SK-N-MC (cell line): Measurements from ENCODE around the gene FMR1NB.

ENCODE experiments used
- DNase-seq: peaks from one replicate; pipeline ENCODE4 v3.0.0-alpha.2; 2011; ENCODE audit warnings: low read depth, low spot score
- H3K27ac ChIP-seq: fragments of 200-600 bp; sonication (generic); 2 replicates; pipeline ENCODE4 v1.5.1; 2016; ENCODE audit warnings: mixed run types
- H3K36me3 ChIP-seq: fragments of 200-600 bp; sonication (generic); 2 replicates; pipeline ENCODE4 v1.6.1; 2017; ENCODE audit warnings: antibody characterized with exemption, low read length, mixed read lengths; ENCODE audit not compliant: insufficient read depth
- H3K4me3 ChIP-seq: fragments of 200-600 bp; sonication (generic); 2 replicates; pipeline ENCODE4 v1.5.1; 2016
- H3K9ac ChIP-seq: fragments of 200-600 bp; sonication (generic); 2 replicates; pipeline ENCODE4 v1.8.0; 2017; ENCODE audit warnings: mixed run types, mixed read lengths; ENCODE audit not compliant: insufficient read length
- H3K9me3 ChIP-seq: fragments of 200-600 bp; sonication (generic); 2 replicates; pipeline ENCODE4 v1.6.1; 2017; ENCODE audit warnings: low read depth, mild to moderate bottlenecking, antibody characterized with exemption, low read length, moderate library complexity, mixed read lengths
- EZH2 ChIP-seq: fragments of 200-600 bp; sonication (generic); IDR thresholded peaks from one replicate; pipeline ENCODE4 v1.6.1; 2017; ENCODE audit warnings: antibody characterized with exemption
- FOXP2 ChIP-seq: optimal IDR thresholded peaks from 2 replicates; pipeline ENCODE3; 2011; ENCODE audit warnings: mild to moderate bottlenecking, moderate library complexity; ENCODE audit not compliant: insufficient read depth; ENCODE audit errors: extremely low read length, control extremely low read depth
- POLR2AphosphoS5 ChIP-seq: IDR thresholded peaks from 2 replicates; pipeline ENCODE4 v1.6.1; 2012; ENCODE audit warnings: mild to moderate bottlenecking, low read depth, low read length, borderline replicate concordance

FMR1NB gene

GRCh38 chrX:147981038-147981752, at the start of gene FMR1NB:
TSS of gene FMR1NB (plus strand) at chrX:147981337. CDS start at chrX:147981403, 66 bp downstream.
- Histone ChIP-seq H3K9ac (no peak within 1 kb of the TSS), H3K36me3 (no peaks in the 10 kb centered on the region), H3K4me3 (no peak within 1 kb of the TSS), H3K27ac (no peak within 1 kb of the TSS), H3K9me3 (no peaks in the 10 kb centered on the region)
- no peak for TF ChIP-seq EZH2
- TF ChIP-seq POLR2AphosphoS5 = no peak
- TF ChIP-seq FOXP2 = no peak
- no peak for DNase-seq

DNA sequence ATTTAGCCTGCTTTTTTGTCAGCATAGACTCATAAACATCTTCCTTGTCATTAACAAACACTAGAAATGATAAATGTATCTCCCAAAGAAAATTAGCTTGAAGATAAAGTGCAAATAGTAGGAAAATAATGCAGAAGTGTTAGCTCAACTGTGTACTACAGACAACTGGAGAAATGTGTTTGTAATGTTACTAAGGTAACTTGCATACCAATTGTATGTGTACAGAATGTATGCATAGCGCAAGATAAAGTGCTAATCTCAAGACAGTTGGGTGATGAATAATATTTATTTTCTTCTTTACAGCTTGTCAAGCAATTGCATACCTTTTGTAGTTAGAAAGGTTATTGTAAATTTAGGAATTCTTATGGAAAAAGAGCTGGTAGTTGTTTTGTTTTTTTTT, 47.3 kb upstream of the FMR1NB start:
- no peak for DNase-seq
- no peaks in the 10 kb centered on the region for H3K9me3 ChIP-seq
- H3K9ac ChIP-seq = no peak overlapping the region
- no peak overlapping the region for H3K27ac ChIP-seq
- no peak overlapping the region for H3K4me3 ChIP-seq
- TF ChIP-seq POLR2AphosphoS5 = no peak
- no peak for TF ChIP-seq FOXP2
- no peak for TF ChIP-seq EZH2
- H3K36me3 ChIP-seq = peaks cover 53% of the 10 kb centered on the region

DNA sequence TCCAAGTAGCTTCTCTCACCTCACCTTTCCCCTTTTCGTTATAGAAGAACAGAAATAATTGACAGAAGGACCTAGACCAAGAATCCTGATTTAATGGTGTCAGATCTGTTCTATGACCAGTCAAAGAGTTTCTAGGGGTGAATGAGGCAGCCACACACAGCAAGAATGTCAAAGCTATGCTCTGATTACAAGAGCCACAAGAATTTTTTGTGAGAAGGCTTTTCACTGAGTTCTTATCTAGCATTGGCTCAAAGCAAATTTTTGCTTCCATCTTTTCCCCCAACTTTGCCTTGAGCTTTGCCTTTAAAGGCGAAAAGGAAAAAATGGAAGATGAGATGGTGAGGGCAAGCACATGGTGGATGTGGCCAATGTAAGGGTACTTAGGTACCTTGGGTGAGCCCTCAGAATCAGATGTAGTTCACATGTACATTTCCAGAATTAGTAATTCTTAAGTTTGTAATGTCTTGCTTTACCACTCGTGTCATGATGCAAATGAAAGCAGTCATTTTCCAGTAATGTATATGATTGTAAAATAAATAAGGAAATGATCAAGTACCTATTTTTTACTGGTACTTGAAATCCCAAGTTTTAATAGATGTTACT, 45.9 kb upstream of the FMR1NB start:
- Histone ChIP-seq H3K36me3 (peaks cover 50% of the 10 kb centered on the region), H3K27ac (no peak overlapping the region), H3K4me3 (no peak overlapping the region), H3K9me3 (no peaks in the 10 kb centered on the region), H3K9ac (no peak overlapping the region)
- no peak for DNase-seq
- TF ChIP-seq FOXP2 (no peak), EZH2 (no peak), POLR2AphosphoS5 (no peak)

DNA sequence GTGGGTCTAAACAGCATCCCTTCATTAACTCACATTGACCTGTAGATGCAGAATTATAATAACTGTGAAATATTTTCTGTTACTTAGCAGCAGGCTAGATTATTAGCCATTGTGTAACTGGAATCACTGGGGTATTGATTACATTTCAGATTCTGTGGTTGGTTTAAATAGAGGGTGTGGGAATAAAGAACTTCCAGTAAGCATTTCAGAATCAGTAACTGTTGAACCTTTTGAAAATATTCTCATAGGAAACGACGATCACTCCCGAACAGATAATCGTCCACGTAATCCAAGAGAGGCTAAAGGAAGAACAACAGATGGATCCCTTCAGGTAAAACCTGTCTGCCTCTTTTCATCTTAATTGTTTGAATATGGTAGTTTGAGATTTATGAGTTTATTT, 35.9 kb upstream of the FMR1NB start:
- peaks cover 27% of the 10 kb centered on the region for H3K36me3 ChIP-seq
- TF ChIP-seq POLR2AphosphoS5 (no peak), EZH2 (no peak), FOXP2 (no peak)

GRCh38 chrX:147948531-147948930, 32.6 kb upstream of the FMR1NB start:
- H3K36me3 ChIP-seq = peaks cover 22% of the 10 kb centered on the region

More for the DNA sequence above, 35.9 kb upstream of the FMR1NB start:
- Histone ChIP-seq H3K4me3 (no peak overlapping the region), H3K27ac (no peak overlapping the region), H3K9me3 (no peaks in the 10 kb centered on the region), H3K9ac (no peak overlapping the region)
- no peak for DNase-seq

GRCh38 chrX:147950352-147950751, 30.8 kb upstream of the FMR1NB start:
- no peak for DNase-seq
- H3K4me3 ChIP-seq = no peak overlapping the region
- H3K36me3 ChIP-seq = peaks cover 16% of the 10 kb centered on the region
- no peak for TF ChIP-seq EZH2
- no peak for TF ChIP-seq FOXP2
- no peak for TF ChIP-seq POLR2AphosphoS5
- no peak overlapping the region for H3K27ac ChIP-seq
- no peaks in the 10 kb centered on the region for H3K9me3 ChIP-seq
- no peak overlapping the region for H3K9ac ChIP-seq

More at GRCh38 chrX:147948531-147948930, 32.6 kb upstream of the FMR1NB start:
- DNase-seq = no peak
- TF ChIP-seq EZH2 (no peak), POLR2AphosphoS5 (no peak)
- Histone ChIP-seq H3K9ac (no peak overlapping the region), H3K4me3 (no peak overlapping the region), H3K9me3 (no peaks in the 10 kb centered on the region), H3K27ac (no peak overlapping the region)

DNA sequence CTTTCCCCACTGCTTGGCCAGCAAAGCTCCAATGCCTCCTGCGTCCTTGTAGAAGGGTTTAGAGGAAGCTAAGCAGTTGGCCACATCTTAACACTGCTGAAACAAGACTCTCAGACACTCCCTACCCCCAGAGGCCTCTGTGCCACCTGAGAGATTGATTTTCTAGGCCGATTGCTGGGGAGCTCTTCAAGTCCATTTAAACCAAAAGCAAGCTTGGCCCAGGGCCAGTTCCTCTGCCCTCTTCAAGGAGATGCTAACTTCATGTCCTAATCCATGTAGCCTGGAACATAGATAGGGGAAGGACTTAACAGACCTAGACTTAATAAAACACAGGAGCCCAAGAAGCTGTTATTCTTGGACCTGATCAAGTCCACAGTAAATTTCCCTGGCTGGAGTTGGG, 27.2 kb upstream of the FMR1NB start:
- Histone ChIP-seq H3K9ac (no peak overlapping the region), H3K9me3 (no peaks in the 10 kb centered on the region), H3K4me3 (no peak overlapping the region), H3K27ac (no peak overlapping the region), H3K36me3 (no peaks in the 10 kb centered on the region)
- no peak for DNase-seq
- no peak for TF ChIP-seq POLR2AphosphoS5
- TF ChIP-seq FOXP2 = no peak
- TF ChIP-seq EZH2 = no peak

GRCh38 chrX:147957291-147957690, 23.8 kb upstream of the FMR1NB start:
- Histone ChIP-seq H3K9me3 (no peaks in the 10 kb centered on the region), H3K36me3 (no peaks in the 10 kb centered on the region), H3K9ac (no peak overlapping the region), H3K4me3 (no peak overlapping the region), H3K27ac (no peak overlapping the region)
- no peak for TF ChIP-seq FOXP2
- TF ChIP-seq POLR2AphosphoS5 = no peak
- no peak for TF ChIP-seq EZH2
- DNase-seq = no peak

DNA sequence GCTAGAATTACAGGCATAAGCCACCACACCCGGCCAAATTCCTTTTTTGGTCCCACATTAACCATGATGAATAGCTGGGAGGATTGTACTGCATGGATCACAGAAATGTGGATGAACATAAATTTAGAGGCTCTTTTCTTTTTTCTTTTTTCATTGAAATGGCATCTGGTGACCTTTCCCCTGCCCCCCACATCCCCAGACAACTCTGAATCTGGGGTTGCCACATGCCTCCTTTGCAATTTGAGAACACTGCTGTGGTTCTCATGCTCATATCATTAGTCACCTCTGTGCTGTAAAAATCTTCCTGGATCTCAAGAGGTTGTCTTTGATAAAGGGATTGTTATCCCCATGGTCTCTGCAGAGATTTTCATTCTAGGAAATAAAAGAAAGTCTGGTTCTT, 22.8 kb upstream of the FMR1NB start:
- Histone ChIP-seq H3K4me3 (no peak overlapping the region), H3K9me3 (no peaks in the 10 kb centered on the region), H3K36me3 (no peaks in the 10 kb centered on the region), H3K9ac (no peak overlapping the region), H3K27ac (no peak overlapping the region)
- no peak for DNase-seq
- no peak for TF ChIP-seq POLR2AphosphoS5
- no peak for TF ChIP-seq FOXP2
